ENCODE measurements around the gene CADPS. TPM values are rescaled to one million over a fixed set of nuclear protein-coding genes. Genes with fewer than 3 reads are reported as not detected.
A peak's percentile ranks its signal among the peaks of the same experiment; 100 is the strongest.

Gene CADPS
- polyA plus RNA-seq, 1 experiment, result not detected

- no peak for DNase-seq (ENCODE audit: low read depth)
- Histone ChIP-seq H3K4me3 (ENCODE audit: low read depth, low read length) (no peak overlapping the region), H3K36me3 (ENCODE audit: control insufficient read depth, insufficient read depth, low read length) (no peaks in the 10 kb centered on the region), H3K27me3 (ENCODE audit: control insufficient read depth, insufficient read depth, low read length) (no peaks in the 10 kb centered on the region)
- TF ChIP-seq CTCF (IDR thresholded peaks at IDR 0.05; ENCODE audit: insufficient read depth, low read depth, low read length), result no peak
- ChIA-PET POLR2A (no interaction called here), CTCF (interaction anchor here (0.6 to 1.5 kb wide), 2 partner anchors 10 to 56 kb away, joined by 3 to 5 read pairs; no protein-coding TSS in a partner anchor)
Observed at GRCh38 chr3:62556121-62556815, 318.9 kb downstream of the CADPS start.

- H3K27me3 ChIP-seq (ENCODE audit: control insufficient read depth, insufficient read depth, low read length), result no peaks in the 10 kb centered on the region
- H3K4me3 ChIP-seq (ENCODE audit: low read depth, low read length), result no peak overlapping the region
- no peaks in the 10 kb centered on the region for H3K36me3 ChIP-seq (ENCODE audit: control insufficient read depth, insufficient read depth, low read length)
- no peak for DNase-seq (ENCODE audit: low read depth)
- CTCF ChIA-PET, result interaction anchor here (0.6 to 2.4 kb wide), 7 partner anchors 9 to 263 kb away, joined by 3 to 5 read pairs (median 4); no protein-coding TSS in a partner anchor
- POLR2A ChIA-PET, result no interaction called here
- peak; percentile 36; the same call in 1 of the 2 replicates for TF ChIP-seq CTCF (IDR thresholded peaks at IDR 0.05; ENCODE audit: insufficient read depth, low read depth, low read length)
Observed at GRCh38 chr3:62554264-62554799, 320.9 kb downstream of the CADPS start.

- no peaks in the 10 kb centered on the region for H3K27me3 ChIP-seq (ENCODE audit: control insufficient read depth, insufficient read depth, low read length)
- POLR2A ChIA-PET, result no interaction called here
- TF ChIP-seq CTCF (IDR thresholded peaks at IDR 0.05; ENCODE audit: insufficient read depth, low read depth, low read length), result no peak
- no peak for DNase-seq (ENCODE audit: low read depth)
- no peak overlapping the region for H3K4me3 ChIP-seq (ENCODE audit: low read depth, low read length)
- CTCF ChIA-PET, result interaction anchor here (0.6 to 2.4 kb wide), 5 partner anchors 9 to 62 kb away, joined by 3 to 4 read pairs (median 4); no protein-coding TSS in a partner anchor
- H3K36me3 ChIP-seq (ENCODE audit: control insufficient read depth, insufficient read depth, low read length), result no peaks in the 10 kb centered on the region
Observed at GRCh38 chr3:62553811-62554210, 321.4 kb downstream of the CADPS start.

GRCh38 chr3:62551556-62551955 lies 323.7 kb downstream of the CADPS start:
- CTCF ChIA-PET, result no interaction called here
- TF ChIP-seq CTCF (IDR thresholded peaks at IDR 0.05; ENCODE audit: insufficient read depth, low read depth, low read length), result no peak
- POLR2A ChIA-PET, result no interaction called here
- Histone ChIP-seq H3K36me3 (ENCODE audit: control insufficient read depth, insufficient read depth, low read length) (no peaks in the 10 kb centered on the region), H3K4me3 (ENCODE audit: low read depth, low read length) (no peak overlapping the region), H3K27me3 (ENCODE audit: control insufficient read depth, insufficient read depth, low read length) (no peaks in the 10 kb centered on the region)
- no peak for DNase-seq (ENCODE audit: low read depth)

- CTCF ChIA-PET, result interaction anchor here (1.1 kb wide), 1 partner anchor 9 kb away, joined by 3 read pairs; no protein-coding TSS in a partner anchor
- no peak for TF ChIP-seq CTCF (IDR thresholded peaks at IDR 0.05; ENCODE audit: insufficient read depth, low read depth, low read length)
Observed at GRCh38 chr3:62550439-62550838, 324.8 kb downstream of the CADPS start.

More at GRCh38 chr3:62550439-62550838, 324.8 kb downstream of the CADPS start:
- no peak overlapping the region for H3K4me3 ChIP-seq (ENCODE audit: low read depth, low read length)
- no peak for DNase-seq (ENCODE audit: low read depth)
- POLR2A ChIA-PET, result no interaction called here
- no peaks in the 10 kb centered on the region for H3K27me3 ChIP-seq (ENCODE audit: control insufficient read depth, insufficient read depth, low read length)
- no peaks in the 10 kb centered on the region for H3K36me3 ChIP-seq (ENCODE audit: control insufficient read depth, insufficient read depth, low read length)
